Measurements from ENCODE around the gene PKNOX2.

DNA sequence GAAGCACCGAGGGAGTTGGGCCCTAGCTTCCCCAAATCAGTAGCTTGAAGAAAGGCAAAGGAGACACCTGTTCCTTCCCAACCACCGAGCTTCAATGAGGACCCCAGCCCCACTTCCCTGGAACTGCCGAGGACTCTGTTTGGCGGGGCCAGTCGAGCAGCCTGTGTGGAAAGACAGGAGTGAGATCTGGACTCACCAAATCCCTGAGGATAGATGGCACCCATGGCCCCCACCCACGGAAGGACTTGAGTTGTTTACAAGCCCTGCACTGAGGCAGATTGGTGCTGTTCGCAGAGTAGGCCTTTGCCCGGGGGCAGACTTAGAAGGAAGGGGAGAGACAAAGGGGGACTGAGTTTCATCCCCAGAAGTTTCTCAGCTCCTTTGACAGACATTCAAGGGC is 266.9 kb downstream of the PKNOX2 start:
- TF ChIP-seq POLR2A (IDR thresholded peaks at IDR 0.05): no peak
- TF ChIP-seq, protein P1, sequence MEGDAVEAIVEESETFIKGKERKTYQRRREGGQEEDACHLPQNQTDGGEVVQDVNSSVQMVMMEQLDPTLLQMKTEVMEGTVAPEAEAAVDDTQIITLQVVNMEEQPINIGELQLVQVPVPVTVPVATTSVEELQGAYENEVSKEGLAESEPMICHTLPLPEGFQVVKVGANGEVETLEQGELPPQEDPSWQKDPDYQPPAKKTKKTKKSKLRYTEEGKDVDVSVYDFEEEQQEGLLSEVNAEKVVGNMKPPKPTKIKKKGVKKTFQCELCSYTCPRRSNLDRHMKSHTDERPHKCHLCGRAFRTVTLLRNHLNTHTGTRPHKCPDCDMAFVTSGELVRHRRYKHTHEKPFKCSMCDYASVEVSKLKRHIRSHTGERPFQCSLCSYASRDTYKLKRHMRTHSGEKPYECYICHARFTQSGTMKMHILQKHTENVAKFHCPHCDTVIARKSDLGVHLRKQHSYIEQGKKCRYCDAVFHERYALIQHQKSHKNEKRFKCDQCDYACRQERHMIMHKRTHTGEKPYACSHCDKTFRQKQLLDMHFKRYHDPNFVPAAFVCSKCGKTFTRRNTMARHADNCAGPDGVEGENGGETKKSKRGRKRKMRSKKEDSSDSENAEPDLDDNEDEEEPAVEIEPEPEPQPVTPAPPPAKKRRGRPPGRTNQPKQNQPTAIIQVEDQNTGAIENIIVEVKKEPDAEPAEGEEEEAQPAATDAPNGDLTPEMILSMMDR (IDR thresholded peaks at IDR 0.05): no peak
